Measurements from ENCODE around the gene SCGB1D4. TPM values are rescaled to one million over a fixed set of nuclear protein-coding genes. Genes with fewer than 3 reads are reported as not detected.
"Not testable (repeated sequence)": the region's sequence is repeated elsewhere in the genome, so short reads cannot be mapped to it uniquely, and the experiment has no call there.

SCGB1D4 gene
- total RNA-seq, 4 donors from 2014 or later = not detected

DNA sequence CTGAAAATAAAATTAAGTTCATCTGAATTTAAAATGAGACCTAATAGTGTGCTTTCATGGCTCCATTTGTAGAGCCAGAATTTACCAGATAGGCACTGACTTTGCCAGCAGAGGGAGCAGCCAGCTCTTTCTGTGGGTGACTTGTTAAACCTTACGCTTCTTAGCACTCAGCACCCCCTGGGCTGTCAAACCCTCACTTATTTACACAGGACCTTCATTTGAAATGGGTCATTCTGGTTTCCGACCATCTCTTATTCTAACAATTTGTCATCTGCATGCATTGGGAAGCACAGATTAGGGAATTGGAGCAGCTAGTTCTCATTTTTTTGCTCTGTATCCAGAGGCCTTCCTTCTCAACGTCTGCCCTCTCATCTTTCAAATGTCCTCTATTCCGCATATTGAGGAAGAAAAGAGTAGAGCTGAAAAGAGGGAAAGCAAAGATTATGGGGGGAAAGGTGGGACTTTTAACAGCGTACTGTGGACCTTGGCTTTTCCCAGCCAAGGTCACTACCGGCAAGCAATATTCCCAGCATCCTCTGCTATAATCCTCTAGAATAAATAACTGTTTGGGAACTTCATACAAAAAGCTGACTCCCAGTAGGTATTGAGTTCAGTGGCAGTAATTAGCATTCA lies 41.5 kb upstream of the SCGB1D4 start:
- peaks cover under 1% of the 10 kb centered on the region for H3K27me3 ChIP-seq
- no peak overlapping the region for H3K27ac ChIP-seq
- WGBS = 66% methylated on average over 6 of the region's 6 CpGs
- H3K4me1 ChIP-seq = peaks cover 12% of the 10 kb centered on the region
- TF ChIP-seq EP300 (IDR thresholded peaks at IDR 0.05) = no peak
- TF ChIP-seq, protein P1, sequence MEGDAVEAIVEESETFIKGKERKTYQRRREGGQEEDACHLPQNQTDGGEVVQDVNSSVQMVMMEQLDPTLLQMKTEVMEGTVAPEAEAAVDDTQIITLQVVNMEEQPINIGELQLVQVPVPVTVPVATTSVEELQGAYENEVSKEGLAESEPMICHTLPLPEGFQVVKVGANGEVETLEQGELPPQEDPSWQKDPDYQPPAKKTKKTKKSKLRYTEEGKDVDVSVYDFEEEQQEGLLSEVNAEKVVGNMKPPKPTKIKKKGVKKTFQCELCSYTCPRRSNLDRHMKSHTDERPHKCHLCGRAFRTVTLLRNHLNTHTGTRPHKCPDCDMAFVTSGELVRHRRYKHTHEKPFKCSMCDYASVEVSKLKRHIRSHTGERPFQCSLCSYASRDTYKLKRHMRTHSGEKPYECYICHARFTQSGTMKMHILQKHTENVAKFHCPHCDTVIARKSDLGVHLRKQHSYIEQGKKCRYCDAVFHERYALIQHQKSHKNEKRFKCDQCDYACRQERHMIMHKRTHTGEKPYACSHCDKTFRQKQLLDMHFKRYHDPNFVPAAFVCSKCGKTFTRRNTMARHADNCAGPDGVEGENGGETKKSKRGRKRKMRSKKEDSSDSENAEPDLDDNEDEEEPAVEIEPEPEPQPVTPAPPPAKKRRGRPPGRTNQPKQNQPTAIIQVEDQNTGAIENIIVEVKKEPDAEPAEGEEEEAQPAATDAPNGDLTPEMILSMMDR (IDR thresholded peaks at IDR 0.05) = peak; percentile 38 to 60
- H3K4me3 ChIP-seq = no peak overlapping the region
- no peaks in the 10 kb centered on the region for H3K9me3 ChIP-seq
- no peaks in the 10 kb centered on the region for H3K36me3 ChIP-seq
- DNase-seq (ENCODE audit: low spot score in 2 of 2) = no peak

DNA sequence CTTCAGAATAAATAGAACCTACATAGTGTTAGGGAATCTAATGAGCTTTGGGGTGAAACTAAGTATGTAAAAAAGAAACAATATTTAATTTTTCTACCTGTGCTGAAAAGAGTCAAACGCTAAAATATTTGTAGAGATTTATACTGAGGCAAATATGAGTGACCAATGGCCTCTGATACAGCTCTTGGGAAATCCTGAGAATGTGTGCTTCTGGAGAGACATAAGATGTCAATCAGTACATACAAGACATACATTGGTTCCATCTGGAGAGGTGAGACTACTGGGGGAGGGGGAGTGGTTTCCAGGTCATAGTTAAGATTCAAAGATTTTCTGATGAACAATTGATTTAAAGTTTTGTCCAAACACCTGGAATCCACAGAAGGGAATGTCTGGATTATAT lies 39.3 kb upstream of the SCGB1D4 start:
- no peaks in the 10 kb centered on the region for H3K36me3 ChIP-seq
- no peak overlapping the region for H3K27ac ChIP-seq
- H3K27me3 ChIP-seq = peaks cover 16% of the 10 kb centered on the region
- peak overlapping the region; percentile 62 for H3K4me3 ChIP-seq
- TF ChIP-seq, protein P1 (IDR thresholded peaks at IDR 0.05) = no peak
- TF ChIP-seq EP300 (IDR thresholded peaks at IDR 0.05) (no peak), POLR2A (IDR thresholded peaks at IDR 0.05) (no peak), POLR2AphosphoS5 (IDR thresholded peaks at IDR 0.05) (no peak)
- H3K4me1 ChIP-seq = peaks cover 12% of the 10 kb centered on the region
- no peaks in the 10 kb centered on the region for H3K9me3 ChIP-seq
- 65% methylated on average over 1 of the region's 1 CpG for WGBS
- DNase-seq (ENCODE audit: low spot score in 2 of 2) = no peak

DNA sequence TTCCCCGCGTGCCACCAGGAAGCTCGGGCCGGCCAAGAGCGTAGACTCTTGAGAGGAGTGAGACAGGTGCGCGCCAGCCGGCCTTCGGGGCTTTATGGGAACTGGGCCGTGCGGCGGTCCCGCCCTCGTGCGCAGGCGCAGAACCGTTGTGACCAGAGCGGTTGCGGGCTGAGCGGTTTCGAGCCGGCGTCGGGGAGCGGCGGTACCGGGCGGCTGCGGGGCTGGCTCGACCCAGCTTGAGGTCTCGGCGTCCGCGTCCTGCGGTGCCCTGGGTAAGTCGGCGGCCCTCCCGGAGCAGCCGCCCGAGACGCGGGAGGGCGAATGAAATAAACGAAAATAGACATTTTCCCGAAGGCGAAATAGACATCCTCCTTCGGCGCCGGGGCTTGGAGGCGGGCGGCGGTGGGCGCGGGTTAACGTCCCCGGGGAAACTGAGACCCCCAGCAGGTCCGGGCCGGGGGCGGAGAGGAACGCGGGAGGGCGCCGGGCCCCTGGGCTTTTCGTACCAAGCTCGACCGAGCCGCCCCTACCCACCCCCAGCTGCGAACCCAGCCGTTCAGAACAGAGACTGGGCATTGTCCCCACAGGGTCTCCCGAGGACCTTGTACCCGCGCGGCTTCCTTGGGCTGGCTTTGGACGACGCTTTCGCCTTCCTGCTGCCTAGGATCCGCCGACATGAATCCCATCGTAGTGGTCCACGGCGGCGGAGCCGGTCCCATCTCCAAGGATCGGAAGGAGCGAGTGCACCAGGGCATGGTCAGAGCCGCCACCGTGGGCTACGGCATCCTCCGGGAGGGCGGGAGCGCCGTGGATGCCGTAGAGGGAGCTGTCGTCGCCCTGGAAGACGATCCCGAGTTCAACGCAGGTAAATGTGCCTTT lies 38.7 kb upstream of the SCGB1D4 start, which contains the start of gene ASRGL1:
TSS of gene ASRGL1 (plus strand) at position 146 of the 879 bp plus-strand sequence. CDS start at position 676, 530 bp downstream.
- no peaks in the 10 kb centered on the region for H3K36me3 ChIP-seq
- DNase-seq (ENCODE audit: low spot score in 2 of 2) = peak; percentile 87 to 90
- peaks cover 12% of the 10 kb centered on the region for H3K4me1 ChIP-seq
- TF ChIP-seq, protein P1 (IDR thresholded peaks at IDR 0.05) = no peak
- TF ChIP-seq EP300 (IDR thresholded peaks at IDR 0.05) = no peak
- no peak for TF ChIP-seq POLR2AphosphoS5 (IDR thresholded peaks at IDR 0.05)
- TF ChIP-seq POLR2A (IDR thresholded peaks at IDR 0.05) = no peak
- H3K27ac ChIP-seq = no peak within 1 kb of the TSS
- whole genome bisulfite sequencing = under 1% methylated on average over 27 of the region's 98 CpGs
- peaks cover 22% of the 10 kb centered on the region for H3K27me3 ChIP-seq
- no peaks in the 10 kb centered on the region for H3K9me3 ChIP-seq
- peak within 1 kb of the TSS; percentile 62 for H3K4me3 ChIP-seq

DNA sequence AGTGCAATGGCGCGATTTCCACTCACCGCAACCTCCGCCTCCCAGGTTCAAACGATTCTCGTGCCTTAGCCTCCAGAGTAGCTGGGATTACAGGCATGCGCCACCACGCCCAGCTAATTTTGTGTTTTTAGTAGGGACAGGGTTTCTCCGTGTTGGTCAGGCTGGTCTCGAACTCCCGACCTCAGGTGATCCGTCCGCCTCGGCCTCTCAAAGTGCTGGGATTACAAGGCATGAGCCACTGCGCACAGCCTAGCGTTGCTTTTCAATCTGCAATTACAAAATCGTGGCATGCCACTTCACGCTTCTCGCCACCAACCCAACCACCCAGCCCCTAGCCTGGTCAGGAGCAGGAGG lies 38.1 kb upstream of the SCGB1D4 start:
- not testable (repeated sequence) for H3K27ac ChIP-seq; DNase-seq (ENCODE audit: low spot score in 2 of 2); H3K9me3 ChIP-seq; H3K36me3 ChIP-seq
- WGBS = 57% methylated on average over 19 of the region's 19 CpGs
- Histone ChIP-seq H3K27me3 (peaks cover 22% of the 10 kb centered on the region), H3K4me3 (peak overlapping the region; percentile 62), H3K4me1 (peaks cover 12% of the 10 kb centered on the region)

DNA sequence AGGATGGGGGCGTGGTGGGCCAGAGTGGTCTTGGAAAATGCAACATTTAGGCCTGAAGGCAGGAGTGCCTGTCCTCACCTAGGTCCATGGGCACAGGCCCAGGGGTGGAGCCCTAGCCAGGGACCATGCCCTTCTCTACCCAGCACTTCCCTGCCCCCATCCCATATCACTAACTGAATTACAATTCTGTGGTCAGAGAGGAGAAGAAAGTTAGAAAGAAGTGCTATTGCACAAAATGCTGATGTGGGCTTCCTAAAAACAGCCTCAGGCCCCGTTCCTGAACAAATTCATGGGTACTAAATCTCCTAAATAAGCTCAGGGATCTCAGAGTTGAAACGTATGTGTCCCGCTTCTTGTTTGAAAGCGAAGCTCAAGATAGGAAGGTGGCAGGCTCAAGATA lies 34.9 kb upstream of the SCGB1D4 start:
- DNase-seq (ENCODE audit: low spot score in 2 of 2) = no peak
- H3K9me3 ChIP-seq = no peaks in the 10 kb centered on the region
- no peak overlapping the region for H3K27ac ChIP-seq
- H3K4me1 ChIP-seq = peaks cover 12% of the 10 kb centered on the region
- TF ChIP-seq, protein P1 (IDR thresholded peaks at IDR 0.05) = no peak
- no peak for TF ChIP-seq POLR2A (IDR thresholded peaks at IDR 0.05)
- no peak for TF ChIP-seq EP300 (IDR thresholded peaks at IDR 0.05)
- no peak for TF ChIP-seq POLR2AphosphoS5 (IDR thresholded peaks at IDR 0.05)
- no peak overlapping the region for H3K4me3 ChIP-seq
- WGBS = 81% methylated on average over 5 of the region's 5 CpGs
- peaks cover 22% of the 10 kb centered on the region for H3K27me3 ChIP-seq
- H3K36me3 ChIP-seq = no peaks in the 10 kb centered on the region

DNA sequence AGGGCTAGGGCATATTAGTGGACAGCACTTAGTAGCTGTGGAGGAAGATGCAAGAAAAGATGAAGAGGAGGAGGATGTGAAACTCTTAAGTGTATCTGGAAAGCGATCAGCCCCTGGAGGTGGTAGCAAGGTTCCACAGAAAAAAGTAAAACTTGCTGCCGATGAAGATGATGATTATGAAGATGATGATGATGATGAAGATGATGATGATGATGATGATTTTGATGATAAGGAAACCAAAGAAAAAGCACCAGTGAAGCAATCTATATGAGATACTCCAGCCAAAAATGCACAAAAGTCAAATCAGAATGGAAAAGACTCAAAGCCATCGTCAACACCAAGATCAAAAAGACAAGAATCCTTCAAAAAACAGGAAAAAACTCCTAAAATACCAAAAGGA lies 32.4 kb upstream of the SCGB1D4 start:
- H3K27ac ChIP-seq; H3K9me3 ChIP-seq; H3K4me1 ChIP-seq; DNase-seq (ENCODE audit: low spot score in 2 of 2); H3K4me3 ChIP-seq; H3K36me3 ChIP-seq: not testable (repeated sequence)
- peaks cover 22% of the 10 kb centered on the region for H3K27me3 ChIP-seq
- WGBS = 91% methylated on average over 3 of the region's 3 CpGs

DNA sequence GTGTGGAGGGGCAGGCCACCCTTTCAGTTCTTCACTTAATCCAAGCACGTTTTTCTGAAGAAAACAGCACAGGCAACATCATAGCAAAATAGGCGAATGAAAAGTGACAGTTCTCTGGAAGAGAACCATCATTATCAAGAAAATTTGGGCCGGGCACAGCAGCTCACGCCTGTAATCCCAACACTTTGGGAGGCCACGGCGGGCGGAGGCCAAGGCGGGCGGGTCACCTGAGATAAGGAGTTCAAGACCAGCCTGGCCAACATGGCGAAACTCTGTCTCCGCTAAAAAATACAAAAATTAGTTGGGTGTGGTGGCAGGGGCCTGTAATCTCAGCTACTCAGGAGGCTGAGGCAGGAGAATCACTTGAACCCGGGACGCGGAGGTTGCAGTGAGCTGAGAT lies 28.7 kb upstream of the SCGB1D4 start:
- not testable (repeated sequence) for DNase-seq (ENCODE audit: low spot score in 2 of 2); H3K4me1 ChIP-seq; H3K9me3 ChIP-seq; H3K4me3 ChIP-seq; H3K27ac ChIP-seq; H3K36me3 ChIP-seq; H3K27me3 ChIP-seq
- WGBS = 88% methylated on average over 14 of the region's 14 CpGs

DNA sequence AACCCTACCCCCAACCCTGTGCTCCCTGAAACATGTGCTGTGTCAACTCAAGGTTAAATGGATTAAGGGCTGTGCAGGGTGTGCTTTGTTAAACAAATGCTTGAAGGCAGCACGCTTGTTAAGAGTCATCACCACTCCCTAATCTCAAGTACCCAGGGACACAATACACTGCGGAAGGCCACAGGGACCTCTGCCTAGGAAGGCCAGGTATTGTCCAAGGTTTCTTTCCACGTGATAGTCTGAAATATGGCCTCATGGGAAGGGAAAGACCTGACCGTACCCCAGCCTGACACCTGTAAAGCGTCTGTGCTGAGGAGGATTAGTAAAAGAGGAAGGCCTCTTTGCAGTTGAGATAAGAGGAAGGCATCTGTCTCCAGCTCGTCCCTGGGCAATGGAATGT lies 27.8 kb upstream of the SCGB1D4 start:
- 55% methylated on average over 6 of the region's 6 CpGs for WGBS
- not testable (repeated sequence) for DNase-seq (ENCODE audit: low spot score in 2 of 2); H3K4me1 ChIP-seq; H3K9me3 ChIP-seq; H3K4me3 ChIP-seq; H3K36me3 ChIP-seq; H3K27me3 ChIP-seq; H3K27ac ChIP-seq

DNA sequence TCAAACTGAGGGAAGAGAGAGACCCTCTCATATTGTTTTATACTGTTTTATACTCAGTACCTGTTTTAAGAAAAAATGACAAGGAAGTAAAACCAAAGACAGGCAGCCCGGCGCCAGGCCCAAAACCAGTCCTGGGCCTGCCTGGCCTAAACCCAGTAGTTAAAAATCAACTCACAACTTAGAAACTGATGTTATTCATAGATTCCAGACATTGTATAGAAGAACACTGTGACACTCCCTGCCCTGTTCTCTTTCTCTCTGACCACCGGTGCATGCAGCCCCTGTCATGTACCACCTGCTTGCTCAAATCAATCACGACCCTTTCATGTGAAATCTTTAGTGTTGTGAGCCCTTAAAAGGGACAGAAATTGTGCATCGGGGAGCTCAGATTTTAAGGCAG lies 26.9 kb upstream of the SCGB1D4 start:
- H3K9me3 ChIP-seq; H3K36me3 ChIP-seq; DNase-seq (ENCODE audit: low spot score in 2 of 2); H3K4me1 ChIP-seq; H3K4me3 ChIP-seq; H3K27me3 ChIP-seq; H3K27ac ChIP-seq: not testable (repeated sequence)
- 63% methylated on average over 5 of the region's 5 CpGs for WGBS
